HepG2 (cell line): ENCODE results near the gene WASHC4. TPM values are rescaled to one million over a fixed set of nuclear protein-coding genes. Genes with fewer than 3 reads are reported as not detected.

ENCODE experiments used
- ATAC-seq: fragments of 200-7000 bp; cut with Tn5 transposase; 3 replicates; pipeline ENCODE4 v1.9.1; 2020; ENCODE audit warnings: mild to moderate bottlenecking, moderate library complexity
- BruUV-seq: library from RNA; stranded (reverse); fragments of 400-500 nt; replicated peaks from 2 replicates; lab custom pipeline; 2021; lab: Mats Ljungman, UMichigan
- CTCF ChIA-PET: fragments of 300-600 bp; formaldehyde crosslinking; extraction: SDS; loops from one replicate; lab custom pipeline; 2021; ENCODE audit warnings: low total read pairs, inconsistent platforms, low intra/inter-chr PET ratio; lab: Yijun Ruan, JAX
- POLR2A ChIA-PET: fragments of 350-600 bp; sonication (Branson Sonifier 250); formaldehyde crosslinking; loops from one replicate; lab custom pipeline; 2020; ENCODE audit warnings: antibody characterized with exemption, inconsistent platforms; lab: Yijun Ruan, JAX
- DNase-seq: peaks from one replicate; pipeline ENCODE4 v3.0.0-alpha.2; 2015; ENCODE audit warnings: low spot score
- FAIRE-seq: peaks from 3 replicates; lab custom pipeline; 2011; peaks lifted over from hg19 to GRCh38; lab: Jason Lieb, UNC
- H2AFZ ChIP-seq: one replicate; pipeline ENCODE4 v1.6.1; 2011; ENCODE audit warnings: low read length, inconsistent platforms
- H3K27ac ChIP-seq: fragments of 300-600 bp; 3 replicates; pipeline ENCODE4 v1.8.0; 2011; ENCODE audit warnings: mixed run types, mild to moderate bottlenecking, mixed read lengths, low read length, inconsistent platforms; ENCODE audit not compliant: insufficient read depth; ENCODE audit errors: extremely low read length
- H3K27me3 ChIP-seq, 2 experiments: fragments of 200-600 bp in 1 of 2; 2 replicates in 1 of 2; 3 replicates in 1 of 2; pipeline versions ENCODE4 v1.6.0 to v1.8.0; 2011; ENCODE audit warnings: low read length in 2 of 2, mild to moderate bottlenecking in 2 of 2, moderate library complexity in 2 of 2, inconsistent platforms in 1 of 2; ENCODE audit not compliant: insufficient read depth in 2 of 2, control insufficient read depth in 1 of 2
- H3K36me3 ChIP-seq, 2 experiments: fragments of 200-600 bp in 1 of 2; replicated peaks in 1 of 2; 2 replicates in 1 of 2; 3 replicates in 1 of 2; pipeline versions ENCODE4 v1.5.1 to v1.8.0; 2011; ENCODE audit warnings: low read length in 2 of 2, inconsistent platforms in 1 of 2; ENCODE audit not compliant: insufficient read depth in 2 of 2, control insufficient read depth in 1 of 2
- H3K4me1 ChIP-seq: 2 replicates; pipeline ENCODE4 v1.5.1; 2012; ENCODE audit warnings: low read length, inconsistent platforms; ENCODE audit not compliant: insufficient read depth
- H3K4me2 ChIP-seq: 2 replicates; pipeline ENCODE4 v1.6.0; 2011; ENCODE audit warnings: low read depth, low read length, inconsistent platforms
- H3K4me3 ChIP-seq, 3 experiments: fragments of 200-600 bp in 1 of 3; sonication (generic), shearing (Covaris generic) in 1 of 3; replicated peaks in 1 of 3; 2 replicates each; pipeline ENCODE4 v1.5.1; 2011 to 2016; ENCODE audit warnings: low read length in 3 of 3, inconsistent platforms in 2 of 3, low read depth in 2 of 3, mild to moderate bottlenecking in 2 of 3, control low read depth in 1 of 3, mixed read lengths in 1 of 3; ENCODE audit not compliant: insufficient read depth in 1 of 3
- H3K79me2 ChIP-seq: one replicate; pipeline ENCODE4 v1.6.1; 2011; ENCODE audit warnings: low read length, inconsistent platforms; ENCODE audit not compliant: insufficient read depth
- H3K9ac ChIP-seq: 2 replicates; pipeline ENCODE4 v1.6.0; 2011; ENCODE audit warnings: mild to moderate bottlenecking, low read depth, low read length, inconsistent platforms; ENCODE audit not compliant: insufficient read depth
- H3K9me3 ChIP-seq: 2 replicates; pipeline ENCODE4 v1.5.1; 2012; ENCODE audit warnings: mild to moderate bottlenecking, low read length
- H4K20me1 ChIP-seq: 2 replicates; pipeline ENCODE4 v1.6.0; 2011; ENCODE audit warnings: inconsistent platforms, mild to moderate bottlenecking, low read length, moderate library complexity; ENCODE audit not compliant: insufficient read depth
- CERS6 ChIP-seq: sonication (generic); formaldehyde crosslinking; IDR thresholded peaks from 2 replicates; pipeline ENCODE4 v1.5.0; 2020; ENCODE audit warnings: missing genetic modification reagents
- JDP2 ChIP-seq: sonication (generic); formaldehyde crosslinking; IDR thresholded peaks from 2 replicates; pipeline ENCODE4 v1.8.1; 2022; ENCODE audit warnings: missing genetic modification reagents, borderline replicate concordance
- SMARCC2 ChIP-seq: fragments of 450-650 bp; IDR thresholded peaks from 2 replicates; pipeline ENCODE4 v1.6.1; 2017; ENCODE audit warnings: antibody characterized with exemption, mild to moderate bottlenecking
- ZBTB37 ChIP-seq: sonication (generic); formaldehyde crosslinking; IDR thresholded peaks from 2 replicates; pipeline ENCODE4 v1.4.0; 2020; ENCODE audit warnings: mild to moderate bottlenecking, missing genetic modification reagents
- ZNF124 ChIP-seq: sonication (generic); formaldehyde crosslinking; IDR thresholded peaks from 2 replicates; pipeline ENCODE4 v1.4.0; 2020; ENCODE audit warnings: missing genetic modification reagents
- WGBS: methylation state at CpG from one replicate; pipeline ENCODE4 v1.1.6; 2017; ENCODE audit warnings: low lambda C conversion rate; 5-methylcytosine and 5-hydroxymethylcytosine counted together
- in situ Hi-C: cut with HindIII; loops from 2 replicates; pipeline ENCODE4 v1.10.0; 2017; ENCODE audit warnings: low pct_unique_long_range_greater_than_20kb; ENCODE audit not compliant: extremely low pct_ligation_motif_present
- intact Hi-C: fragments of 100-400 bp; cut with micrococcal nuclease; formaldehyde crosslinking; loops from one replicate; pipeline ENCODE4 v1.10.0; 2022; ENCODE audit not compliant: unreplicated experiment
- polyA plus RNA-seq, 8 experiments: library from polyadenylated mRNA; depleted of rRNA in 3 of 8; stranded (reverse) in 7 of 8; unstranded in 1 of 8; fragments of >200 nt; fragmentation: Illumina TruSeq in 4 of 8; extraction: Trizol in 4 of 8; gene quantifications; 2 replicates each; pipeline versions ENCODE4 v1.2.1 to v1.2.3, GENCODE V29; 2011 to 2016; ENCODE audit warnings: low read depth in 4 of 8, missing spikeins in 1 of 8, mixed read lengths in 1 of 8; ENCODE audit not compliant: insufficient read depth in 1 of 8
- total RNA-seq, 5 experiments: library from RNA; depleted of rRNA; stranded (reverse); fragments of >200 nt; fragmentation: Illumina TruSeq; extraction: Trizol; gene quantifications; 2 replicates each; pipeline ENCODE4 v1.2.3, GENCODE V29; 2016; ENCODE audit warnings: low read depth in 1 of 5

Gene WASHC4
- total and polyA plus RNA-seq, 2 of the 13 experiments (the other 11 are each of a cell fraction or from before 2014, with no cell fraction given) = 21.0 to 36.3 TPM

DNA sequence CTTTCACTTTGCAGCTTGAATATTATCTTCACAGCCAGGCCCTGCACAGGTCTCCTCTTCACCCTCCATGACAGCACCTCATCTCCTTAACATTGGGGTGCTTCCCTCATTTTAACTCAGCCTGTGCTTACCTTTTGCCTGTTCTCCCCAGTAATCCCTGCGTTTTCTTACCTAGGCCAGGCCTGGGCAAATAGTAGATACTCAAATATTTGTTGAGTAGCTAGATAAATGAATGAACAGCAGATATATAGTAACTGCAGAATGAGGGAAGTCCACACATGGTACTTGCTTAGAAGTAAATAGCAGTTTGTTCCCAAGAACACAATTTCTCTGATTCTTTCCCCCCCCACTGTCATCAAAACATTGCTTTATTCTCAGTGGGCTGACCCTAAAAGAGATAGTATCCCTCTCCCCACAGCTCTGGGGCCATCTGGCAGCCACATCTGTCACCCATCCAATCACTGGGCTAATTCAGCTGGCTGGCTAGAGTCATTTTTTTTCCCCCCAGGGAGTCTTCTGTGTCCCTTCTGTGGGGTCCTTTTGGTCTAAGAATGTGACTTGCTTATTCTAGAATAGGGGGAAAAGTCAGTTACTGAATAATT is 85.2 kb downstream of the WASHC4 start:
- 84% methylated on average over 1 of the region's 1 CpG for WGBS
- Histone ChIP-seq H3K79me2 (no peaks in the 10 kb centered on the region), H3K9me3 (no peaks in the 10 kb centered on the region), H3K36me3 (peaks cover 13 to 33% of the 10 kb centered on the region in 2 experiments; a peak in 4 of 5 replicates), H2AFZ (no peak overlapping the region), H3K4me3 (no peak overlapping the region), H3K27me3 (no peaks in the 10 kb centered on the region), H4K20me1 (no peaks in the 10 kb centered on the region), H3K4me2 (no peak overlapping the region), H3K4me1 (peaks cover 13% of the 10 kb centered on the region), H3K27ac (no peak overlapping the region), H3K9ac (no peak overlapping the region)
- ATAC-seq (no peak), FAIRE-seq (no peak), DNase-seq (no peak)
- POLR2A ChIA-PET = no interaction called here
- TF ChIP-seq SMARCC2 (no peak), CERS6 (CRISPR knock-in tag) (no peak), JDP2 (no peak)
- BruUV-seq = no TSS peak
- intact Hi-C loops = no loop called here
- in situ Hi-C loops = no loop called here
- CTCF ChIA-PET = no interaction called here

GRCh38 chr12:105194947-105195346 is 87.4 kb downstream of the WASHC4 start:
- H3K4me3 ChIP-seq = no peak overlapping the region
- H2AFZ ChIP-seq = no peak overlapping the region
- no TSS peak for BruUV-seq
- no peak for ATAC-seq
- H3K27ac ChIP-seq = no peak overlapping the region
- peaks cover 35% of the 10 kb centered on the region for H3K4me1 ChIP-seq
- no peak overlapping the region for H3K9ac ChIP-seq
- no peaks in the 10 kb centered on the region for H3K79me2 ChIP-seq
- no peak for FAIRE-seq
- no peak for DNase-seq
- in situ Hi-C loops (no loop called here), intact Hi-C loops (no loop called here)
- CTCF ChIA-PET = no interaction called here
- H4K20me1 ChIP-seq = no peaks in the 10 kb centered on the region
- H3K27me3 ChIP-seq = no peaks in the 10 kb centered on the region
- H3K36me3 ChIP-seq = peaks cover 9 to 30% of the 10 kb centered on the region in 2 experiments; a peak in 4 of 5 replicates
- no peak overlapping the region for H3K4me2 ChIP-seq
- POLR2A ChIA-PET = no interaction called here
- TF ChIP-seq ZNF124 (CRISPR knock-in tag) = no peak
- TF ChIP-seq ZBTB37 (CRISPR knock-in tag) = peak; percentile 44; the same call in 1 of the 2 replicates
- WGBS = 86% methylated on average over 6 of the region's 6 CpGs
- no peaks in the 10 kb centered on the region for H3K9me3 ChIP-seq
